ENCODE measurements around the gene DCAF12L1.

The DCAF12L1 gene

GRCh38 chrX:126552313-126553022 lies at the start of gene DCAF12L1:
DCAF12L1 (minus strand) TSS chrX:126552814; CDS start chrX:126552608, 206 bp downstream.
- no peak for DNase-seq (ENCODE audit: extremely low spot score)
- ChIA-PET CTCF (no interaction called here), POLR2A (no interaction called here)
- TF ChIP-seq CTCF (IDR thresholded peaks at IDR 0.05; ENCODE audit: control extremely low read depth, extremely low read depth, low read depth, missing control alignments) = no peak

GRCh38 chrX:126580877-126581276 lies 28.3 kb upstream of the DCAF12L1 start:
- POLR2A ChIA-PET = no interaction called here
- DNase-seq (ENCODE audit: extremely low spot score) = no peak
- no peak for TF ChIP-seq CTCF (IDR thresholded peaks at IDR 0.05; ENCODE audit: control extremely low read depth, extremely low read depth, low read depth, missing control alignments)
- CTCF ChIA-PET = no interaction called here

GRCh38 chrX:126575911-126576310 lies 23.3 kb upstream of the DCAF12L1 start:
- POLR2A ChIA-PET = no interaction called here

GRCh38 chrX:126557151-126557550 lies 4.5 kb upstream of the DCAF12L1 start:
- POLR2A ChIA-PET = no interaction called here
- DNase-seq (ENCODE audit: extremely low spot score) = no peak
- CTCF ChIA-PET = no interaction called here

More at GRCh38 chrX:126575911-126576310, 23.3 kb upstream of the DCAF12L1 start:
- no peak for TF ChIP-seq CTCF (IDR thresholded peaks at IDR 0.05; ENCODE audit: control extremely low read depth, extremely low read depth, low read depth, missing control alignments)
- no peak for DNase-seq (ENCODE audit: extremely low spot score)
- CTCF ChIA-PET = no interaction called here

GRCh38 chrX:126551725-126552312 lies 795 bp downstream of the DCAF12L1 start:
- CTCF ChIA-PET = no interaction called here

More at GRCh38 chrX:126557151-126557550, 4.5 kb upstream of the DCAF12L1 start:
- no peak for TF ChIP-seq CTCF (IDR thresholded peaks at IDR 0.05; ENCODE audit: control extremely low read depth, extremely low read depth, low read depth, missing control alignments)

GRCh38 chrX:126551306-126551705 lies 1.3 kb downstream of the DCAF12L1 start:
- ChIA-PET POLR2A (no interaction called here), CTCF (no interaction called here)
- no peak for TF ChIP-seq CTCF (IDR thresholded peaks at IDR 0.05; ENCODE audit: control extremely low read depth, extremely low read depth, low read depth, missing control alignments)
- DNase-seq (ENCODE audit: extremely low spot score) = no peak

More at GRCh38 chrX:126551725-126552312, 795 bp downstream of the DCAF12L1 start:
- POLR2A ChIA-PET = no interaction called here
- TF ChIP-seq CTCF (IDR thresholded peaks at IDR 0.05; ENCODE audit: control extremely low read depth, extremely low read depth, low read depth, missing control alignments) = no peak
- no peak for DNase-seq (ENCODE audit: extremely low spot score)
